Loucy (cell line): Measurements from ENCODE around the gene CENPT.

Experiments used
- H2AFZ ChIP-seq: fragments of 200-600 bp; sonication (generic); 2 replicates; pipeline ENCODE4 v1.6.0; 2016; ENCODE audit warnings: antibody characterized with exemption, mild to moderate bottlenecking, low read length, moderate library complexity
- H3F3A ChIP-seq: fragments of 200-600 bp; 2 replicates; pipeline ENCODE4 v1.6.0; 2016; ENCODE audit warnings: antibody characterized with exemption, low read depth, mild to moderate bottlenecking
- H3K27me3 ChIP-seq: fragments of 200-600 bp; sonication (generic); 2 replicates; pipeline ENCODE4 v1.6.1; 2014; ENCODE audit warnings: low read length, mild to moderate bottlenecking; ENCODE audit not compliant: insufficient read depth, poor library complexity, severe bottlenecking
- H3K36me3 ChIP-seq: fragments of 200-600 bp; sonication (generic); 2 replicates; pipeline ENCODE4 v1.6.1; 2016; ENCODE audit warnings: low read length; ENCODE audit not compliant: insufficient read depth
- H3K4me1 ChIP-seq: fragments of 200-600 bp; sonication (generic); 2 replicates; pipeline ENCODE4 v1.5.1; 2014; ENCODE audit warnings: low read length, mild to moderate bottlenecking; ENCODE audit not compliant: insufficient read depth, poor library complexity, severe bottlenecking
- H3K4me2 ChIP-seq: fragments of 200-600 bp; sonication (generic); 2 replicates; pipeline ENCODE4 v1.6.0; 2014; ENCODE audit warnings: antibody characterized with exemption, low read length, low read depth, mild to moderate bottlenecking; ENCODE audit not compliant: poor library complexity, severe bottlenecking
- H3K4me3 ChIP-seq: fragments of 200-600 bp; sonication (generic); 2 replicates; pipeline ENCODE4 v1.5.1; 2014; ENCODE audit warnings: low read length, mild to moderate bottlenecking, mixed read lengths; ENCODE audit not compliant: poor library complexity, severe bottlenecking
- H3K79me2 ChIP-seq: fragments of 200-600 bp; sonication (generic); 2 replicates; pipeline ENCODE4 v1.6.1; 2014; ENCODE audit warnings: low read length; ENCODE audit not compliant: insufficient read depth
- H3K9ac ChIP-seq: fragments of 200-600 bp; sonication (generic); 2 replicates; pipeline ENCODE4 v1.6.0; 2014; ENCODE audit warnings: mild to moderate bottlenecking, low read depth, low read length, moderate library complexity; ENCODE audit not compliant: poor library complexity, severe bottlenecking
- H3K9me2 ChIP-seq: fragments of 200-600 bp; sonication (generic); replicated peaks from 2 replicates; pipeline ENCODE4 v1.6.1; 2016; ENCODE audit warnings: low read depth, low read length, mixed read lengths
- H3K9me3 ChIP-seq: fragments of 200-600 bp; sonication (generic); 2 replicates; pipeline ENCODE4 v1.6.1; 2014; ENCODE audit warnings: mild to moderate bottlenecking, antibody characterized with exemption, low read length, low read depth; ENCODE audit not compliant: insufficient read depth
- H4K20me1 ChIP-seq: fragments of 200-600 bp; sonication (generic); 2 replicates; pipeline ENCODE4 v1.6.0; 2014; ENCODE audit warnings: antibody characterized with exemption, low read length, mild to moderate bottlenecking; ENCODE audit not compliant: insufficient read depth, poor library complexity, severe bottlenecking
- EZH2phosphoT487 ChIP-seq: fragments of 200-600 bp; IDR thresholded peaks from 2 replicates; pipeline ENCODE4 v1.6.1; 2018; ENCODE audit warnings: antibody characterized with exemption, mild to moderate bottlenecking, moderate library complexity, borderline replicate concordance
- TF ChIP-seq, protein P1 (sequence below): fragments of 200-600 bp; sonication (generic); conservative IDR thresholded peaks from 2 replicates; pipeline ENCODE4 v1.5.1; 2014; ENCODE audit warnings: mild to moderate bottlenecking, antibody characterized with exemption, low read length

CENPT gene

DNA sequence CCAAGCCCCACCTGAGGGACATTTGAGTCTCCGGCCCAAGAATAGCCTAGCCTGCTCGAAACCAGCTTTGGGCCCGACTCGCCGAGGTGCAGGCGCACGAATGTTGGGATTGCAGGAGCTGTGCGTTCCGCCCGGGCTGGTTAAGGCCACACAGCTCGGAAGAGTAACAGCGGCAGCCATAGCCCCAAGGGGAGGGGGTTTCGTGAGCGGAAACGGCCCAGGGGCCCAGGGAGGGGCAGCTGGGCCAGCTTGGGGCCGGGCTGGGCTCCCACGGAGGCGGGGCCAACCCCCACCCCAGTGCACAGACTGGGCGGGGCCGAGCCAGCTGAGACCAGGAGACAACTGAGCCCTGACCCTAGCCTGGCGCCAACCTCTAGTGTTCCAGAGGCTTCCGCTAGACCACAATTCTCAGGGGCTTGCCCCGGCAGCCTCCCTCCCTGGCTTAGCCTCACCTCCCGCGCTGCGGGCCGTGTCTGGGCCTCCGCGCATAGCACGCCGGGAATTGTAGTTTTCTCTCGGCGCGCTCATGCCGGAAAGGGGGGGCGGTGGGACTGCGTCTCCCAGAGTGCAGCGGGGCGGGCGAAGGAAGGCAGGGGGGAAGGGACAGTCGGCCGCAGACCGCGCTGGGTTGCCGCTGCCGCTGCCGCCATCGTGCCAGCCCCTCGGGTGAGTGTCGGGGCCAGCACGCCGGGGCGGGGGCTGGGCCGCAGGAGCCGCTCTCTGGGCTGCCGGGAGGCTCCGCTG is 1.0 kb downstream of the CENPT start, which contains the start of gene NUTF2:
TSS of gene NUTF2 (plus strand) at position 614 of the 744 bp plus-strand sequence. CDS start 18,198 bp downstream, outside the sequence.
- Histone ChIP-seq H3F3A (no peaks in the 10 kb centered on the region), H3K9me2 (no peaks in the 10 kb centered on the region), H3K27me3 (peaks cover 4% of the 10 kb centered on the region), H3K4me1 (peaks cover 43% of the 10 kb centered on the region), H3K9ac (peak within 1 kb of the TSS; percentile 87), H3K79me2 (peaks cover 81% of the 10 kb centered on the region), H3K4me3 (peak within 1 kb of the TSS; percentile 84), H3K9me3 (no peaks in the 10 kb centered on the region), H3K4me2 (peak within 1 kb of the TSS; percentile 96), H4K20me1 (peaks cover 32% of the 10 kb centered on the region), H3K36me3 (no peaks in the 10 kb centered on the region), H2AFZ (peak within 1 kb of the TSS; percentile 62)
- TF ChIP-seq, protein P1, sequence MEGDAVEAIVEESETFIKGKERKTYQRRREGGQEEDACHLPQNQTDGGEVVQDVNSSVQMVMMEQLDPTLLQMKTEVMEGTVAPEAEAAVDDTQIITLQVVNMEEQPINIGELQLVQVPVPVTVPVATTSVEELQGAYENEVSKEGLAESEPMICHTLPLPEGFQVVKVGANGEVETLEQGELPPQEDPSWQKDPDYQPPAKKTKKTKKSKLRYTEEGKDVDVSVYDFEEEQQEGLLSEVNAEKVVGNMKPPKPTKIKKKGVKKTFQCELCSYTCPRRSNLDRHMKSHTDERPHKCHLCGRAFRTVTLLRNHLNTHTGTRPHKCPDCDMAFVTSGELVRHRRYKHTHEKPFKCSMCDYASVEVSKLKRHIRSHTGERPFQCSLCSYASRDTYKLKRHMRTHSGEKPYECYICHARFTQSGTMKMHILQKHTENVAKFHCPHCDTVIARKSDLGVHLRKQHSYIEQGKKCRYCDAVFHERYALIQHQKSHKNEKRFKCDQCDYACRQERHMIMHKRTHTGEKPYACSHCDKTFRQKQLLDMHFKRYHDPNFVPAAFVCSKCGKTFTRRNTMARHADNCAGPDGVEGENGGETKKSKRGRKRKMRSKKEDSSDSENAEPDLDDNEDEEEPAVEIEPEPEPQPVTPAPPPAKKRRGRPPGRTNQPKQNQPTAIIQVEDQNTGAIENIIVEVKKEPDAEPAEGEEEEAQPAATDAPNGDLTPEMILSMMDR: no peak
- no peak for TF ChIP-seq EZH2phosphoT487

DNA sequence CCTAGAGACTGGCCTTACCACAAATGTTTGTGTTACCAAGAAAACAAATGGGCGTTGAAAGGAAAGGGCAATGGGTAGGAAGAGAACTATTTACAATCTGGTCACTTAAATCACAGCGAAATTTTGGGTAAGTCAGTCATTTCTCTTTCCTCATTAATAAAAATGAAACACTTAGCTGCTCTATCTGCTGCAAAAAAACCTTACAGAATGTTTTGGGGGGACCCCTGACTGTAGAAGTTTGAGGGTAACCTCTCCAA is 1.5 kb downstream of the CENPT start:
- peak overlapping the region; percentile 88 for H3K4me2 ChIP-seq
- H3K9me3 ChIP-seq: no peaks in the 10 kb centered on the region
- H4K20me1 ChIP-seq: peaks cover 32% of the 10 kb centered on the region
- peaks cover 4% of the 10 kb centered on the region for H3K27me3 ChIP-seq
- peaks cover 76% of the 10 kb centered on the region for H3K79me2 ChIP-seq
- TF ChIP-seq EZH2phosphoT487: no peak
- TF ChIP-seq, protein P1: no peak
- peak overlapping the region; percentile 84 for H3K4me3 ChIP-seq
- no peaks in the 10 kb centered on the region for H3K9me2 ChIP-seq
- no peaks in the 10 kb centered on the region for H3K36me3 ChIP-seq
- H3K4me1 ChIP-seq: peaks cover 46% of the 10 kb centered on the region
- peak overlapping the region; percentile 87 for H3K9ac ChIP-seq
- H2AFZ ChIP-seq: peak overlapping the region; percentile 62
- no peaks in the 10 kb centered on the region for H3F3A ChIP-seq

DNA sequence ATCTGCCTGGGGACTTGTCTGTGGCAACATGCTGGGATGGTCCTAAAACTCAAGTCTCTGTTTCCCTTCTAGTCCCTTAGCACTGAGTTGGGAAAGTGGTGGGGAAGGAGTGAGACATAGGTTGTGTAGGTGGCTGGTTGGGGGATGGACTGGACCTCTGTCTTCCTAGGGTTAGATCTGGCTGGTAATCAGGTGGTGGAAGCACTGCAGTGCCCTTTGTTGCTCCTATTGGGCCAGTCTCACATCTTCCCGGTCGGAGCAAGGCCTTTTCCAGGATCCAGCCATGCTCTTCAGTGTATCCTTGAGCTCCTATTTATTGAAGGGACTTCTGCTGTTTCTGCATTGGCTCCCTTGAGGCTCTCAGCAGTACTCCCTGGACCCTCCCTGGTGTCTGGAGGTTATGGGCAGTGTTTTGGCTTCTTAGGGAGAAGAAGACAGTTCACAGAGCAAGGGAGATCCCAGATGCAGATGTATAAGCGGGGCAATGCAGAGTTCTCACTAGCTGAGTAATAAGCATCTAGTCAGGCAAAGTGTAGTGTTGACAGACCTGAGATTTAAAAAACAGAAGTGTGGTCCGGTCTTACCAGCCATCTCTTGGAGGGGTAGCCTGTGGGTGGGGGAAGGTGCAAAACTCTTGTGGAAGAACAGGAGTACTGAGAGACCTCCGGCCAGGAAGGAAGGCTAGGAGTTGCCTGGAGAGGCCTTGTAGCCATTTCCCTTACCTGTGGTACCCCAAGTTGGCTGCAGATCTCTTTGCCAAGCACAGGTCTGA is 2.0 kb downstream of the CENPT start:
- peak overlapping the region; percentile 87 for H3K9ac ChIP-seq
- no peaks in the 10 kb centered on the region for H3F3A ChIP-seq
- H3K36me3 ChIP-seq: no peaks in the 10 kb centered on the region
- peaks cover 71% of the 10 kb centered on the region for H3K79me2 ChIP-seq
- peaks cover 4% of the 10 kb centered on the region for H3K27me3 ChIP-seq
- H3K4me3 ChIP-seq: peak overlapping the region; percentile 84
- peak overlapping the region; percentile 88 for H3K4me2 ChIP-seq
- peaks cover 46% of the 10 kb centered on the region for H3K4me1 ChIP-seq
- H2AFZ ChIP-seq: no peak overlapping the region
- H3K9me3 ChIP-seq: no peaks in the 10 kb centered on the region
- peaks cover 32% of the 10 kb centered on the region for H4K20me1 ChIP-seq
- TF ChIP-seq, protein P1: no peak
- TF ChIP-seq EZH2phosphoT487: no peak
- H3K9me2 ChIP-seq: no peaks in the 10 kb centered on the region
